HL-60/S4 treated with phorbol 12-myristate 13-acetate at 8.2 ng/mL for 4 days and 3 days (cell line): ENCODE measurements around the gene GLB1L2.

Source experiments
- in situ Hi-C: fragments of 300-500 bp; cut with MboI; formaldehyde crosslinking; loops from 2 replicates; pipeline ENCODE4 v1.15.0; 2022; ENCODE audit warnings: low sequenced_read_pairs

Gene GLB1L2

DNA sequence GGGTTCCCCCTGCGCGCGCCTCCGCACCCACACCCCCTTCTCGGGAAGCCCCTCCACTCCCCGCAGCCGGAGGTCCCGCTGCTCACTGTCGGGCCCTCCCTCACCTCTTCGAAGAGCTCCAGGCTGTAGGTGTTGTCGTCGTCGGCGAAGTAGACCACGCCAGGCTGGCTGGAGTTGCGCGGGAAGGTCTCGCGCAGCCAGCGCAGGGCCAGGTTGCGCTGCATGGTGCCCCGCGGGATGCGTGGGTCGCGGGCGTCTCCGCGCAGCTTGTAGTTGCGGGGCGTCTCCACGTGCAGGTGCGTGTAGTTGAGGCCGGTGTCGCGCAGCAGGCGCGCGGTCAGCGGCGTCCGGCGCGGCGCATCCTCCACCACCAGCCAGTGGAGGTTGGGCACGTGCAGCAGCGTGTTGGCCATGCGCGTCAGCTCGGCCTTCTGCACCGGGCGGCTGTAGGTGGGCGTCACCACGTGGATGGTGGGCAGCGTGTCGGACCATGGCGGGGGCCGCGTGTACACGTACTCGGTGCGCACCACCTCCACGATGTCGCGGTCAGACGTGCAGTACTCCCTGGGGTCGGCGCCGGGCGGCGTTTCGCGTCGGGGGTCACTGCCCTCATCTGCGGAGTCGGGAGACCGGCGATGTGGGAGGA lies 51.9 kb downstream of the GLB1L2 start:
- in situ Hi-C loops: no loop called here

DNA sequence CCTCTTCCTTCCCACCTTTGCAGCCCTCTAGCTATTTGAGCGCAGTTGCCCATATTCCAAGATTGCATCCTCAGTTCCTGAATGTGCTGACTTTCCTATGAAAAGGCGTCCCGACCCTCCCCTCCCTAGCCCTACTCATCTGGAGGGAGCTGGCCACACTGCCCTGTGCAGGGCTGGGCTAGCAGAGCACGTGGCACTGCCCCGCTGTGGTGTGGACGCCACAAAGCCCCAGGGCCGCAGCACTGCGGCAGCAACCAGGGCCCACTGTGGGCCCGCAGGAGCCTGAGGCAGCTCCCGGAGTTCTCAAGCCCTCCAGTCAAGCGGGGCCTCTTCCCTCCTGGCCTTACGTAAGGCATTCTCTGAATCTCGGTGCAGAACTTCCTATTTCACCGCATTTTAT lies 52.6 kb downstream of the GLB1L2 start:
- in situ Hi-C loops: no loop called here

DNA sequence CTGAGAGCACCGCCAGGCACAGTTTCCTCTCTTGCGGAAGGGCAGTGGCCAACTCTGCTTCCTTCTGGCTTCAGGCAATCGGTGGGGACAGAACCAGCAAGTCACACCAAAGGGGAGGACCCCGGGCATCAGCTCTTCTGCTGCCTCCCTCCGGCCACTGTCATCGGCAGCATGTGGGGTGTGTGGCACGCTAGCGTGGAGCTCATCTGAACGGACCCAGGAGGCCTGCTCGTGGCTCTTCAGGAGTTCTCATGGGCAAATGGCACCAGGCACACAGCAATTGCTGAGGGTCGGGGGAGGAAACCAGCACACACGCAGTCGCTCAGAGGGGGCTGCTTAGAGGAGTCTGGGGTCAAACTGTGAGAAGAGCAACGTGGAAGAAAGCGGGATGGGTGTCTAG lies 53.4 kb downstream of the GLB1L2 start:
- in situ Hi-C loops: no loop called here

DNA sequence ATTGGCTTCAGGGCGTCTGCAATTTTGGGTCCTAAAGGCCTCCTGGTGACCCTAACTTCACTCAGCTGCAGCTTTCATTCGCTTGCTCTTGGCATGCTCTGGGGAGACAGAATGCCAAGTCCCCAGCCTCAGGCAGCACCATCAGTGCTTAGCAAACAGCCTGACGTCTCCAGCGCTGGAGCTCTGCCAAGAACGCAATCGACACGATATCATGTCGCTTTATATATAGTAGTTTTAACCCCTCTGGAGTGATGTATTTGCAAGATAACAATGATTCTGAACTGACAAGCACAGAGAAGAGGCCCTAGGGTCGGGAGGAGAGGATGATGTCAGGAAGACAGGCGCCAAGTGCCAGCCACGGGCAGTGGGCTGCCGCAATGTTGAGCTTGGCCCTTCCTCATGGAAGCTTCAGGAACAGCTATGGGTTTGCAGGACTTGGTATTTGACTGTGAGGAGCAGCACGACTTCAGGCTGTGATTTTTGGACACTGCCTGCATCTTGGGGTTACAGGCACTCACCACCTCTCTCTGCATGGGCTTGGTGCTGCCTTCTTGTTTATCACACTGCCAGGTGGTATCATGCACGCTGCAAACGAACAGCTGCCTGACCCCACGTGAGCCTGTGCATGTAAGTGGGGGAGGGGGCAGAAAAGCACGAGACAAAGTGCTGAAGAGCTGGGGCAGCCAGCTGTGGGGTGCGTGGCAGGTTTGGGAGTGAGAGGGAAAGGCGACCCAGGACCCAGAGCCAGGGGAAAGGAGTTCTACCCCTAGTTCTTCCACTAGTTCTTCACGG lies 54.2 kb downstream of the GLB1L2 start:
- in situ Hi-C loops: no loop called here

DNA sequence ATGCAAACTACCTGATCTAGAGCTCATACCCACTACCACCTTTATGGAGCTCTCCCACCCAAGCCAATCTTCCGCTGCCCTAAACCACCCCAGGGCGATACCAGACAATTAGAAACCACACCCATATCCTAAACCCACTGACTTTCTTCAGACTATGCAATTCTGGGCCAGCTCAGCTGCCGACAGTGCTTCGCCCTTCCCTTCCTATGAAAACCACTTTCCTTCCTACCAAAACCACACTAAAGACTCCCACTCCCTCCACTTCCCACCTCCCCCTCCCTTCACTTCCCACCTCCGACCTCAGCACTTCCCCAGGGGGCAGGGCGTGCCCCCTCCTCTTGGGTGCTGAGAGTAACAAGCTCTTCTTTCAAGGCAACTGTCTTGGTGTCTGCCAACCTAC lies 55.2 kb downstream of the GLB1L2 start:
- in situ Hi-C loops: no loop called here

DNA sequence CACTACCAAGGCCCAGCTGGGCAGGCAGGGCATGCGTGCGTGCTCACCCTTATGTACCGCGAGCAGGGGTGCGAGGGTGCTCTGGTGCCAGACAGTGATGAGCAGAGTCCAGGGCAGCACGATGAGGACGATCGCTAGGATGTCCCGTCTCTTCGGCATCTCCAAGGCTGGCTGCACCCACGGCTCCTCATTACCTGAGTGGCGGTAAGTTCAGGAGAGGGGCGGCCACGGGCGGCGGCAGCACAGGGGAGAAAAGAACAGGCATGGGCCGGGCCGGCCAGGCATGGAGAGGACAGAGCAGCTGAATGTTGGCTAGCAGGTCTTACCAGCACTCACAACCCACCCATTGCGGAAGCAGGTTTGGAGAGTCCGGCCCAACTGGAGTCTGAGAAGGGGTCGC lies 55.7 kb downstream of the GLB1L2 start:
- in situ Hi-C loops: no loop called here

DNA sequence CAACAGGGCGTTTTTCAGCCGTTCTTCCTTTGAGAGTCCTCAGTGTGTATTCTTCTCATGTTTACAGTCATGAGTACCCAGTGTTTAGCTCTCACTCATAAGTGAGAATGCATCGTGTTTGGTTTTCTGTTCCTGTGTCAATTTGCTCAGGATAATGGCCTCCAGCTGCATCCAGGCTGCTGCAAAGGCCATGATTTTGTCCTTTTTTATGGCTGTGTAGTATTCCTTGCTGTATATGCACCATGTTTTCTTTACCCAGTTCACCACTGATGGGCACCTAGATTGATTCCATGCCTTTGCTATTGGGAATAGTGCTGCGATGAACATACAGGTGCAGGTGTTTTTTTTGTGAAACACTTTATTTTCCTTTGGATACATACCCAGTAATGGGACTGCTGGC lies 56.8 kb downstream of the GLB1L2 start:
- in situ Hi-C loops: no loop called here

DNA sequence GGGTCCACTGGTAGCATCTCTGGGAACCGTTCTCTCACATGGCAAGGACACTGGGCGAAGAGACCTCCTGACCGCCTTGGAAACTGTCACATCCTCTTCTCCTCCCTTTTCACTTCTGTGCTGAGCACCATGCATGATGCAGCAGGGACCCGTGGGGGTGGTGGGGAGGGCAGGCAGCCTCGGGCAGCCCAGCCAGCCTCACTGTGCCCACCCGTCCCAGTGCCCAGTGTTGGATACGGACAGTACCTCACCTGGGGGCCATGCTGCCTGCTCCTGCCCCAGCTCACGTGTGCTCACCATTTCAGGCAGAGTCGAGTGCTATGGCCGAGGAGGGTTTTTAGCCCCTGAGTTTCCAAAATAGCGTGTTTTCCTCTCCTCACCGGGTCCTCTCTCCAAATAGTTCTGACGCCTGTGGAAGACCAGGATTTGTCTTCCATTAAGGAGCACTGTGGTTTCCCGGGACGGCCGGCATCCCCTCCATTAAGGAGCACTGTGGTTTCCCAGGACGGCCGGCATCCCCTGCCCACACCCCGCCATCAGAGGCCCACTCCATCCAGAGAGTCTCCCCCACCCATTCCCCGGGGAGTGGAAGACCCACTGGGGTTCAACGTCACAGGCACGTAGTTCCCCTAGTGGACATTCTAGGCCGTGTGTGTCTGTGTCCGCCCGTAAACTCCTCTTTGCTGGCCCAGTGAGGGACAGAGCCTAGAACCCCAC lies 57.8 kb downstream of the GLB1L2 start:
- in situ Hi-C loops: no loop called here

DNA sequence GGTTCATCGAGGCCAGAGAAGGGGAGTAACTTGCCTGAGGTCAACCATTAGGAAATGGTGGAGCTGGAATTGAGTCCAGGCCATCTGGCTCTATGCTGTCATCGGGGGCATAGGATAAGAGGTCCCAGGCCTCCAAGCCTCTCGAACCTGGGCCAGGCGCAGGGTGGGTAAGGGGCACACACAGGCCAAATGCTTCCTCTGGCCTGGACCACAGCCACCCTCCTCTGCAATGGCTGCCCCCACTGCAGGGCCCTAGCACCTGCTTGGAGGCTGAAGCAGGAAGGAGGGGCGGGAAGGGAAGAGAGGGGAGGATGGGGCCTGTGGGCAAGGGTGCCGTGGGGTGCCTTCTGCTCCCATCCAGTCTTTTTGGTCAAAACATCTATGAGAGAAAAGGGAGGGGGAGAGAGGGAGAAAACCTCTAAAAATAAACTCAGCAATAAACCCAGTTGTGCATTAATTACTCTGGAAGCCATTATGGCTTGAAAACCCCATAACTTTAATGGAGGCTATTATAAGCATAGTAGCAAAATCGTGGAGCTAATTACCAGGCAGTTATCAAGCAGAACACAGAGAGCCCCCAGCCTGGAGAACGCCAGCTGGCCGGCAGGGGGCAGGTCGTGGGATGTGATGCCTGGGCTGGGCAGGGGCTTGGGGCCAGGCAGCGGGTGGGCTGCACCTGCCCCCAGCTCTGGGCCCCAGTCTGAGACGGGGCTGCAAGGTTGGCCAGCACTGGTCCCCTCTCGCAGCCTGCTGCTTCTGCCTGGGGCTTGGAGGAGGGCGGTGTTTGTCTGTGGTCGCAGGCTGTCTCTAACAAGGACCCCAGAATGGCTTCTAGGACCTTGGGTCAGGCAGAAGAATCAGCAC lies 59.1 kb downstream of the GLB1L2 start:
- in situ Hi-C loops: no loop called here

DNA sequence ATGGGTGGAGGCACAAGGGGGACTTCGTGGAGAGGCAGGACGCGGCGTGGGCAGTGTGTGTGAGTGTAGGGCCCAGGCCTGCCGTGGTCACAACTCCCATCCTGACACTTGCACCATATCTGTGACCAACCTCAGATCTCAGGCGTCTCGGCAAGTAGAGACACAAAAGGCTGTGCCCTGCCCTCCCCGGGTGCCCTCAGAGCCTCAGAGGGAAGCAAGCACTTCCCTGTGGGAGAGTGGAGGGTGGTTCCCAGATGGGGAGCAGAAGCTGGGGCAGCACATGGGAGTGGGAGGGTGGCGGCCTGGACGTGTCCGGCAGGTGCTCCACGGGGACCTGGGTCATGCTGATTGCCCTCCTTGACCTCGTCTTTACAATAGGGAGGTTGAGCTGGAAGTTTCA lies 59.9 kb downstream of the GLB1L2 start:
- in situ Hi-C loops: no loop called here

DNA sequence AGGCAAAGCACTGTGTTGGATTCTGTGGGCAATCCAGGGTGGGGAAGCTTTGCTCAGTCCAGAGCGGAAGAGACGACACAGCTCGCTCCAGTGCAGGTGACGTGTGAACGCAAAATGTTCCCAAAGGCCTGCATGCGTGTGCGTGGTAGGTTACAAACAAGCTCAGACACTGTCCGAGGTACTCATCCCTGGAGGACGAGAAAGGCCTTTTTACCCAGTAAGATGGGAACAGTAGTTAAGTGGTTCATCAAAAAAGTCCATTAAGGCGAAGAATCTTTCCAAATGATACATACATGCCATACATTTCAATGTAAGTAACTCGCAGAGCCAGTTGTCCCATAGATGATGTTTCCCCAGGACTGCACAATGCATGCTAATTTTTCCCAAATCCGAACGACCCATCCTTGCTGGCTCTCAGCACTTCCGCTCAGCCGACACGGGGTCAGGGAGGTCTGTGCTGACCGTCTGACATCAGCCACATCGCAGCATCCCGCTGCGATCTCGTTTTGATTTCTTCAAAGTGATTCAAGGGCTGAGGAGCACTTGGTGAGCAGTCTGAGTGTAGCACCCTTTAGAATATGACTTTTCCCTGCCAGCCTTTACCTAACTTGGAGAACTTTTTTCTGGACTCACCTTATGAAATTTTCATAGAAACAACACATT lies 61.3 kb downstream of the GLB1L2 start:
- in situ Hi-C loops: no loop called here

DNA sequence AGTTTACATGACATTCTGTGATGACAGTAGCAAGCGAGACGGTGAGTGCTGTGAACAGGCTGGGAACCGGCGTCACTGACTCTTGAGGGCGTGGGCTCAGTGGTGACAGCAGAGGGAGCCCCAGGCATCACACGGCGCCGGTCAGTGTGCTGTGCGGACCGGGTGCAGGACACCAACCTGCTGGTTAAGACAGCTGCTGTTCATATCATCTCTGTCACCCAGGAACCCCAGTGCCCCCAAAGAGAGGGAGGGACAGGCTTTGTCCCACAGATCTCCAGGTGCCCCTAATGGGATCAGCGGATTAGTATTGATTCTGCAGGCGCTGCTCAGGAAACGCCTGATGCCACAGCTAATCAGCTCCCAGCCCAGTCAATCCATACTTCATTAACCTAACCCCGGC lies 61.9 kb downstream of the GLB1L2 start:
- in situ Hi-C loops: no loop called here

DNA sequence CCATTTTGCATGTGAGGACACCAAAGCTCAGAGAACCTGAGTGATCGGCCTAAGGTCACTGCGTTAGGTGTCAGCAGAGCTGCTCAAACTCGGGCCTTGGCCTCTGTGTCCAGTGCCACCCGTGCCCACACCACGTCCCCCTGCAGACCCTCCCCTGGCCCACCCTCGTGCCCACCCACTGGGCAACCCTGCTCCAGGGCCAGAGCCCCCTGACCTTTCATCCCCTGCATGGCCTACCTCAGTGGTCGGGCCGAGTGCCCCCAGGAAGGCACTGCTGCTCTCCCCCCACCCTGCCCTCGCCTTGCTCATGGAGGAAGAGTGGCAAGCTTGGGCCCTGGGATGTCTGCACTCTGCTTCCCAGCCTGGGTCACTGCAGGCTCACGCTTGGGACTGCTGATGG lies 62.5 kb downstream of the GLB1L2 start:
- in situ Hi-C loops: no loop called here

DNA sequence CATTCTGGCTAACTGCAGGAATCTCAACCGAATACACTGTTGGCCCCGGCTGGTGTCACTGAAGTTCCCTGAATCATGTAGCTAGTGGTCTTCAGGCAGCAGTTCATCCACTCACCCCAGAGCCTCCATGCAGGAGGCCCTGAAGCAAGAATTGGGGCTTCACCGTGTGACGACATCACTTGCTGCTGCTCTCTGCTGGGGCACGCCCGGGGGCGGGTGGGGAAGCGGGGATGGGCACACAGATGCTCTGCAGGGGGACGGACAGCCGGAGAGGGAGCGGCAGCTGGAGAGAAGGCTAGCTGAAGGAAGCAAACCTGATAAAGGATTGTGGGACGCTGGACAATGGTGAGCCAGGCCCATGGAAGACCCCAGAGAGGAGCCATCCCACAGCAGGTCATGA lies 63.2 kb downstream of the GLB1L2 start:
- in situ Hi-C loops: no loop called here

DNA sequence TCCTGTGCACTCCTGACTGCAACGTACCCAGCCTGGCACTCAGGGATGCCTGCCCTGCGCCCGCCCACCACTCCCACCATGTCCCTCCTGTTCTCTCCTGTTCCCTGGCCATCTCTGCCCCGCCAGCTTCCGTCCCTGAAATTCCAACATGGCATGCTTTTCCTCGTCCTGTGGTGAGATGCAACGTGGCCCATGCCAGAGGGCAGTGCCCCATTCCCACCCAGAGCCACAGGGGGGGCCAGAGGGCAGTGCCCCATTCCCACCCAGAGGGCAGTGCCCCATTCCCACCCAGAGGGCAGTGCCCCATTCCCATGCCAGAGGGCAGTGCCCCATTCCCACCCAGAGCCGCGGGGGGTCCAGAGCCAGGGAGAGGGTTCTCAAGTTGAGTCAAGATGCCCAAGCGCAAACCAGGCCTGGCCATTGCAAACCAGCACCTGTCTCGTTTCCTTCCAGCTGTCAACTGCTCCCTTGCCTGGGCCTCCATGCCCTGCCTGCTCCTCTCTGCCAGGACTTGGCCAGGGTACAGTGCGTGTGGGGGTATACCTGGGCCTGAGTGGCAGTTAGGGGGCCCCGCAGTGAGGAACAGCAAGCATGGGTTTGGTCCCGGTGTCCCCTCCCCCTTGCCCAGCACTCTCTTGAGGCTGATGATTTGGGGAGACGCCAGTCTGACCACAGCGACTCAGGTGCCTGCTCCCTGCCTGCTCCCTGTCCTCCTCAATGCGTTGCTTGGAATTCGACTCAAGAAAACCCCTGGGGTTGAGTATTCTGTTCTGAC lies 65.7 kb downstream of the GLB1L2 start:
- in situ Hi-C loops: no loop called here

DNA sequence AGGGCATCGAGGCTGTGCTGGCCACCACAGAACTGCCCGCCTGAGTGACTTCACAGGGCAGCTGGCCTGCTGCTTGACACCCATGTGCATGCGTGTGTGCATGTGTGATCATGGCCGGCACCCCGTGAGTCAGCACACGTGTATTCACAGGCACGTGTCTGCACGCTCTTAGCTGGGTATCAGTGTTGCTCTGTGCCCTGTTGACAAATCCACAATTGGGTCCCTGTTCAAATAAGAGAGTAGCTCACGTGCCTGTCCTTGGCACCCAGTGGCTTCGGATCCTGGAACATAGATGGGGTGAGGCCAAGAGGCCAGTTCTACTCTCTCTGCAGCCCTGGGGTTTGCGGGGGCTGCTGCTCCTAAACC lies 66.3 kb downstream of the GLB1L2 start:
- in situ Hi-C loops: no loop called here

DNA sequence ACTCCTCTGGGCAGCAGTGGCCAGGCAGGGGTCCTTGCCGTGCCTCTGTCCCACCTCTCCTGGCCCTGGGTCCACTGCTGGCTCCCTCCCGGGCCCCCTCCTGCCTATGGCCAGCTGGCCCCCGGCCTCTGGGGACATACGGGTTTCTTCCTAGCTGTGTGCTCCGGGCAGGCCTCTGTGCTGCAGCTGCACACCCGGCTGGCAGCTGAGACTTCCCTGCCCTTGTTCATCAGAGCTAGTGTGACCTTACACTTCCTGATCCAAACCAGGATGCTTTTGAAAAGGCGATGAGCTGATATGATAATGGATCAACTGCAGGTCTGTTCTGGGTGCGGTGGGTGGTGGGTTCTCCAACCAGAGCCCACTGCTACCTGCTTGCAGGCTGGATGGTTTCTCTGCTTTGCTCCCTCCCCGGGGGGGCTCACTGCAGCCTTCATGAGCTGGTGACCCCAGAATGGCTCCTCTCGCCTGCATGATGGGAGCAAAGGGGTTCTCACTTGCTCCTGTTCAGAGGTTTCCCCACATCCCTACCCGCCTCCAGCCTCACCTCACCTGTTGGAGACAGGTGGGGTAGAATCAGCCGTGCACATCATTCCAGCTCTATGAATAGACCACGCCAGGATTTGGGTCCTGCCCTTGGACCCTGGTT lies 67.0 kb downstream of the GLB1L2 start:
- in situ Hi-C loops: no loop called here

DNA sequence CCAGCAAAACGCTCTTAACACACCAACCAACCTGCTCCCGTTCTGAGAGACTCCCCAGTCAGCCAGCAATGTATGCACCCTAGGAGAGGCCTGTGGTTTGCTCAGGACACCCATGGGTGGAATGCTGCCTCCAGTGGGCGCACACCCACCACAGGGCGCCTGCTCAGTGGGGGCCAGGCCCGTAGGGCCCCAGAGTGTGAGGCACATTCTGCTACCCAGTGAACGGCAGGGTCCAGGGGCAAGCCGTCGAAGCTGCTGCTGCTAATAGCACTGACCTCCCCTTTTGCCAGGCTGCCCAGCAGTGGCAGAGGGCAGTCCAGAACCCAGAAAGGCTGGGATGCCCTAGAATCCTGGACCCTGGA lies 67.5 kb downstream of the GLB1L2 start:
- in situ Hi-C loops: no loop called here

DNA sequence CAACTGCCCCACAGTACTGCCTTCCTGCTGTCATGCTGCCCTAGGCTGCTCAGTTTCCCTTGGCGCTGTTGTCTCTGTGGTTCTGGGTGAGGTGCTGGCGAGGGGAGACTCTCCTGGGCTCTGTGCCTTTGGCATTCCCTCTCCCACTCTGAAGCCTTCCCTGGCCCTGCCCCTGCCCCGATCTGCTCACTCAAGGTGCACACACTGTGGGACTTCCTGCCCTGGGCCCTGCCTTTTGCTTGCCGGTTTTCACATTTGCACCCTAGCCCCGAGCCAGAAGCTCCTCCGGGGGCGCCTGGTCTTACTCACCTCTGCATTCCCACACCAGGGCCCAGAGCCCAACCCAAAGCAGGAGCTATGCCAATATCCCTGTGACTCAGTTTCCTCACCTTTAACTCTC lies 68.2 kb downstream of the GLB1L2 start:
- in situ Hi-C loops: no loop called here
